Measurements from ENCODE around the gene PPP2R3A.
"Not testable (repeated sequence)": the region's sequence is repeated elsewhere in the genome, so short reads cannot be mapped to it uniquely, and the experiment has no call there.

Gene PPP2R3A

DNA sequence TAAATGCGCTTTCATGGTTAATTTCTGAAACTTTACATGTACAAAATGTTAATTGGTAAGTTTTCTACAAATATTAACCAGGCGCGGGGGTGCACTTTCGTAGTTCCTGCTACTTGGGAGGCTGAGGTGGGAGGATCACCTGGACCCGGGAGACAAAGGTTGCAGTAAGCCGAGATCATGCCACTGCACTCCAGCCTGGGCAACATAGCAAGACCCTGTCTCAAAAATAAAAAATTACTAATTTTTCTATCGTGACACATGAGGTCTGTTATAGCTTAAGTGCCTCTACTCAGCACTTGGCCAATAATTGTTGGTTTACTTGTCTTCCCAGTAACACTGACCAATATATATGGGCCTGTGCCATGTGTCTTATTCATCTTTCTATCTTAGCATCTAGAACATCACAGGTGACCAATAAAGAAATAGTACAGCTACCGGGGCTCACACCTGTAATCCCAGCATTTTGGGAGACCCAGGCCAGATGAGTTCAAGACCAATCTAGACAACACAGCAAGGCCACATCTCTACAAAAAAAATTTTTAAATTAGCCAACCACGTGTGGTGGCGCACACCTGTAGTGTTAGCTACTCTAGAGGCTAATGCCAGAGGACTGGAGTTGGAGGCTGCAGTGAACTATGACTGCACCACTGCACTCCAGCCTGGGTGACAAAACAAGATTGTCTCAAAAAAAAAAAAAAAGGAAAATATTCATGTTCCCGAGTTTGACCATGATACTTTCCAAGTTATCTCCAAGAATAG is 224.5 kb downstream of the PPP2R3A start:
- H3K4me2 ChIP-seq (ENCODE audit: low read depth, low read length, poor library complexity, severe bottlenecking) = peak overlapping the region; percentile 99

GRCh38 chr3:136192195-136192594 is 226.7 kb downstream of the PPP2R3A start:
- Histone ChIP-seq H3K9ac (ENCODE audit: low read depth, low read length, poor library complexity, severe bottlenecking) (peak overlapping the region; percentile 93), H3K4me1 (ENCODE audit: insufficient read depth, low read length, poor library complexity, severe bottlenecking) (peaks cover 49% of the 10 kb centered on the region), H3K4me2 (ENCODE audit: low read depth, low read length, poor library complexity, severe bottlenecking) (peak overlapping the region; percentile 99), H3K79me2 (ENCODE audit: insufficient read depth, low read length) (peaks cover 85% of the 10 kb centered on the region), H4K20me1 (ENCODE audit: insufficient read depth, low read length, poor library complexity, severe bottlenecking) (peaks cover 80% of the 10 kb centered on the region), H3K4me3 (ENCODE audit: low read length, poor library complexity, severe bottlenecking) (peak overlapping the region; percentile 86)
- not testable (repeated sequence) for H3K36me3 ChIP-seq (ENCODE audit: insufficient read depth, low read length); H3K27me3 ChIP-seq (ENCODE audit: insufficient read depth, low read length, poor library complexity, severe bottlenecking); H2AFZ ChIP-seq (ENCODE audit: low read length); H3K9me2 ChIP-seq (replicated peaks; ENCODE audit: low read depth, low read length); H3F3A ChIP-seq (ENCODE audit: low read depth); H3K9me3 ChIP-seq (ENCODE audit: insufficient read depth, low read depth, low read length)

More for the DNA sequence above, 224.5 kb downstream of the PPP2R3A start:
- H3K79me2 ChIP-seq (ENCODE audit: insufficient read depth, low read length) = peaks cover 100% of the 10 kb centered on the region
- no peaks in the 10 kb centered on the region for H3K9me2 ChIP-seq (replicated peaks; ENCODE audit: low read depth, low read length)
- H3F3A ChIP-seq (ENCODE audit: low read depth) = 0 out of 2 replicates have a peak, but pooled peaks cover under 1% of the 10 kb centered on the region
- peaks cover 98% of the 10 kb centered on the region for H4K20me1 ChIP-seq (ENCODE audit: insufficient read depth, low read length, poor library complexity, severe bottlenecking)
- peaks cover 62% of the 10 kb centered on the region for H3K4me1 ChIP-seq (ENCODE audit: insufficient read depth, low read length, poor library complexity, severe bottlenecking)
- H3K27me3 ChIP-seq (ENCODE audit: insufficient read depth, low read length, poor library complexity, severe bottlenecking) = peaks cover under 1% of the 10 kb centered on the region
- H2AFZ ChIP-seq (ENCODE audit: low read length) = no peak overlapping the region
- peak overlapping the region; percentile 93 for H3K9ac ChIP-seq (ENCODE audit: low read depth, low read length, poor library complexity, severe bottlenecking)
- H3K36me3 ChIP-seq (ENCODE audit: insufficient read depth, low read length) = peaks cover 6% of the 10 kb centered on the region; the same call in 1 of the 2 replicates
- H3K4me3 ChIP-seq (ENCODE audit: low read length, poor library complexity, severe bottlenecking) = peak overlapping the region; percentile 86
- TF ChIP-seq, protein P1, sequence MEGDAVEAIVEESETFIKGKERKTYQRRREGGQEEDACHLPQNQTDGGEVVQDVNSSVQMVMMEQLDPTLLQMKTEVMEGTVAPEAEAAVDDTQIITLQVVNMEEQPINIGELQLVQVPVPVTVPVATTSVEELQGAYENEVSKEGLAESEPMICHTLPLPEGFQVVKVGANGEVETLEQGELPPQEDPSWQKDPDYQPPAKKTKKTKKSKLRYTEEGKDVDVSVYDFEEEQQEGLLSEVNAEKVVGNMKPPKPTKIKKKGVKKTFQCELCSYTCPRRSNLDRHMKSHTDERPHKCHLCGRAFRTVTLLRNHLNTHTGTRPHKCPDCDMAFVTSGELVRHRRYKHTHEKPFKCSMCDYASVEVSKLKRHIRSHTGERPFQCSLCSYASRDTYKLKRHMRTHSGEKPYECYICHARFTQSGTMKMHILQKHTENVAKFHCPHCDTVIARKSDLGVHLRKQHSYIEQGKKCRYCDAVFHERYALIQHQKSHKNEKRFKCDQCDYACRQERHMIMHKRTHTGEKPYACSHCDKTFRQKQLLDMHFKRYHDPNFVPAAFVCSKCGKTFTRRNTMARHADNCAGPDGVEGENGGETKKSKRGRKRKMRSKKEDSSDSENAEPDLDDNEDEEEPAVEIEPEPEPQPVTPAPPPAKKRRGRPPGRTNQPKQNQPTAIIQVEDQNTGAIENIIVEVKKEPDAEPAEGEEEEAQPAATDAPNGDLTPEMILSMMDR (conservative IDR thresholded peaks at IDR 0.05; ENCODE audit: low read length) = no peak
- no peak for TF ChIP-seq EZH2phosphoT487 (IDR thresholded peaks at IDR 0.05; ENCODE audit: borderline replicate concordance)
- H3K9me3 ChIP-seq (ENCODE audit: insufficient read depth, low read depth, low read length) = no peaks in the 10 kb centered on the region

GRCh38 chr3:136192831-136193230 is 227.3 kb downstream of the PPP2R3A start:
- peaks cover 5% of the 10 kb centered on the region for H3K27me3 ChIP-seq (ENCODE audit: insufficient read depth, low read length, poor library complexity, severe bottlenecking)
- H3K36me3 ChIP-seq (ENCODE audit: insufficient read depth, low read length) = peaks cover 6% of the 10 kb centered on the region; the same call in 1 of the 2 replicates
- H3K4me2 ChIP-seq (ENCODE audit: low read depth, low read length, poor library complexity, severe bottlenecking) = peak overlapping the region; percentile 99
- H3K9me2 ChIP-seq (replicated peaks; ENCODE audit: low read depth, low read length) = no peaks in the 10 kb centered on the region
- no peaks in the 10 kb centered on the region for H3K9me3 ChIP-seq (ENCODE audit: insufficient read depth, low read depth, low read length)
- TF ChIP-seq EZH2phosphoT487 (IDR thresholded peaks at IDR 0.05; ENCODE audit: borderline replicate concordance) = no peak
- TF ChIP-seq, protein P1 (conservative IDR thresholded peaks at IDR 0.05; ENCODE audit: low read length) = no peak
- H4K20me1 ChIP-seq (ENCODE audit: insufficient read depth, low read length, poor library complexity, severe bottlenecking) = peaks cover 74% of the 10 kb centered on the region
- H3F3A ChIP-seq (ENCODE audit: low read depth) = peaks cover 7% of the 10 kb centered on the region; the same call in 1 of the 2 replicates
- peaks cover 85% of the 10 kb centered on the region for H3K79me2 ChIP-seq (ENCODE audit: insufficient read depth, low read length)
- peak overlapping the region; percentile 93 for H3K9ac ChIP-seq (ENCODE audit: low read depth, low read length, poor library complexity, severe bottlenecking)
- no peak overlapping the region for H2AFZ ChIP-seq (ENCODE audit: low read length)
- H3K4me1 ChIP-seq (ENCODE audit: insufficient read depth, low read length, poor library complexity, severe bottlenecking) = peaks cover 49% of the 10 kb centered on the region
- peak overlapping the region; percentile 86 for H3K4me3 ChIP-seq (ENCODE audit: low read length, poor library complexity, severe bottlenecking)

All from Loucy (cell line).